Measurements from ENCODE around the gene PRRT3. TPM values are rescaled to one million over a fixed set of nuclear protein-coding genes. Genes with fewer than 3 reads are reported as not detected.
"Not testable (repeated sequence)": the region's sequence is repeated elsewhere in the genome, so short reads cannot be mapped to it uniquely, and the experiment has no call there.

PRRT3 gene
- total RNA-seq, 1 donor from 2014 or later: 13.5 TPM

DNA sequence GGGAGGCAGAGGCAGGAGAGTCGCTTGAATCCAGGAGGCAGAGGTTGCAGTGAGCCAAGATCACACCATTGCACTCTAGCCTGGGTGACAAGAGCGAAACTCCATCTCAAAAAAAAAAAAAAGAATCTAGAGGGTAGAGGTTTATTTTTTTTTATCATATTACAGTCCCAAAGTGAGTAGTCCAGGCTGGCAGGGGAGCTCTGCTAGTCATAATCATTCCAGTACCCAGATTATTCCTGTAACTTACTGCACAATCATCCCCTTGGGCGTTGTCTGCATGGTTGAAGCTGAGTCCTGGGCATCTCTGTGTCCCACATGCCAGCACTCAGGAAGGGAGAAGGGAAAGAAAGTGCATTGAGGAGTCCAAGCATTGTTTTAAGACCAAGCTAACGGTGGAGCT is 10.0 kb downstream of the PRRT3 start:
- Mint-ChIP-seq H3K27me3 (no peaks in the 10 kb centered on the region), H3K9me3 (no peaks in the 10 kb centered on the region), H3K27ac (no peak overlapping the region), H3K4me1 (peaks cover 6% of the 10 kb centered on the region), H3K36me3 (ENCODE audit: low read depth) (peaks cover 34% of the 10 kb centered on the region), H3K4me3 (no peak overlapping the region)
- DNase-seq: no peak
- intact Hi-C loops (cut with micrococcal nuclease): no loop called here

DNA sequence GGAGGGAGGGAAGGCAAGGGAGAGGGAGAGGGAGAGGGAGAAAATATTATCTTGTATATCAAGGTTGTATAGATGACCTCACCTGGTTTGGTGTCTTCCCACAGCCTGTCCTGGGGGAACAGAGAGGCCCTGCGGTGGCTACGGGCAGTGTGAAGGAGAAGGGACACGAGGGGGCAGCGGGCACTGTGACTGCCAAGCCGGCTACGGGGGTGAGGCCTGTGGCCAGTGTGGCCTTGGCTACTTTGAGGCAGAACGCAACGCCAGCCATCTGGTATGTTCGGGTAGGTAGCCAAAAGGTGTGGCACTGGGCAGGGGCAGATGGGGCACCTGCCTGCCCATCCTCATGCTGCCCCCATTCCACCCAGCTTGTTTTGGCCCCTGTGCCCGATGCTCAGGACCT is 11.5 kb downstream of the PRRT3 start:
- H3K4me1 Mint-ChIP-seq: peaks cover 7% of the 10 kb centered on the region
- intact Hi-C loops (cut with micrococcal nuclease): no loop called here
- H3K9me3 Mint-ChIP-seq: no peaks in the 10 kb centered on the region
- H3K4me3 Mint-ChIP-seq: no peak overlapping the region
- peaks cover 38% of the 10 kb centered on the region for H3K36me3 Mint-ChIP-seq (ENCODE audit: low read depth)
- no peak overlapping the region for H3K27ac Mint-ChIP-seq
- no peak for DNase-seq
- H3K27me3 Mint-ChIP-seq: no peaks in the 10 kb centered on the region

DNA sequence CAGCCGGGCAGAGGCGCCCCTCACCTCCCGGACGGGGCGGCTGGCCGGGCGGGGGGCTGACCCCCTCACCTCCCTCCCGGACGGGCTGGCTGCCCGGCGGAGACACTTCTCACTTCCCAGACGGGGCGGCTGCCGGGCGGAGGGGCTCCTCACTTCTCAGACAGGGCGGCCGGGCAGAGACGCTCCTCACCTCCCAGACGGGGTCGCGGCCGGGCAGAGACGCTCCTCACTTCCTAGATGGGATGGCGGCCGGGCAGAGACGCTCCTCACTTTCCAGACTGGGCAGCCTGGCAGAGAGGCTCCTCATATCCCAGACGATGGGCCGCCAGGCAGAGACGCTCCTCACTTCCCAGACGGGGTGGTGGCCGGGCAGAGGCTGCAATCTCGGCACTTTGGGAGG is 12.3 kb downstream of the PRRT3 start:
- peaks cover 44% of the 10 kb centered on the region for H3K36me3 Mint-ChIP-seq (ENCODE audit: low read depth)
- H3K27me3 Mint-ChIP-seq; H3K27ac Mint-ChIP-seq; H3K4me3 Mint-ChIP-seq; DNase-seq; H3K9me3 Mint-ChIP-seq; intact Hi-C loops (cut with micrococcal nuclease): not testable (repeated sequence)
- H3K4me1 Mint-ChIP-seq: peaks cover 14% of the 10 kb centered on the region

DNA sequence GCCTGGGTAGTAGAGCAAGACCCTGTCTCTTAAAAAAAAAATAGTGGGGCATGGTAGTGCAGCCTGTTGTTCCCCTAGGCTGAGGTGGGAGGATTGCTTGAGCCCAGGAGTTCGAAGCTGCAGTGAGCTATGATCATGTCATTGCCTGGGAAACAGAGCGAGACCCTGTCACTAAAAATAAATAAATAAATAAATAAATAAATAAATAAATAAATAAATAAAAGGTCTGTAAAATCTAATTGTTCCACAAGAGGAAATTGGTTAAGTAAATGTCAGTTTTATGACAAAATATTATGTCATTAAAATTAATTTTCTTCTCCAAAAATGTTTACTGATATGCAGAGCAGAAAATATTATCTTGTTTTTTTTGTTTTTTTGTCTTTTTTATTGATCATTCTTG is 13.2 kb downstream of the PRRT3 start:
- no peak overlapping the region for H3K4me3 Mint-ChIP-seq
- DNase-seq: no peak
- no peaks in the 10 kb centered on the region for H3K27me3 Mint-ChIP-seq
- H3K36me3 Mint-ChIP-seq (ENCODE audit: low read depth): peaks cover 39% of the 10 kb centered on the region
- H3K27ac Mint-ChIP-seq: no peak overlapping the region
- H3K9me3 Mint-ChIP-seq: no peaks in the 10 kb centered on the region
- intact Hi-C loops (cut with micrococcal nuclease): no loop called here
- H3K4me1 Mint-ChIP-seq: peaks cover 21% of the 10 kb centered on the region

DNA sequence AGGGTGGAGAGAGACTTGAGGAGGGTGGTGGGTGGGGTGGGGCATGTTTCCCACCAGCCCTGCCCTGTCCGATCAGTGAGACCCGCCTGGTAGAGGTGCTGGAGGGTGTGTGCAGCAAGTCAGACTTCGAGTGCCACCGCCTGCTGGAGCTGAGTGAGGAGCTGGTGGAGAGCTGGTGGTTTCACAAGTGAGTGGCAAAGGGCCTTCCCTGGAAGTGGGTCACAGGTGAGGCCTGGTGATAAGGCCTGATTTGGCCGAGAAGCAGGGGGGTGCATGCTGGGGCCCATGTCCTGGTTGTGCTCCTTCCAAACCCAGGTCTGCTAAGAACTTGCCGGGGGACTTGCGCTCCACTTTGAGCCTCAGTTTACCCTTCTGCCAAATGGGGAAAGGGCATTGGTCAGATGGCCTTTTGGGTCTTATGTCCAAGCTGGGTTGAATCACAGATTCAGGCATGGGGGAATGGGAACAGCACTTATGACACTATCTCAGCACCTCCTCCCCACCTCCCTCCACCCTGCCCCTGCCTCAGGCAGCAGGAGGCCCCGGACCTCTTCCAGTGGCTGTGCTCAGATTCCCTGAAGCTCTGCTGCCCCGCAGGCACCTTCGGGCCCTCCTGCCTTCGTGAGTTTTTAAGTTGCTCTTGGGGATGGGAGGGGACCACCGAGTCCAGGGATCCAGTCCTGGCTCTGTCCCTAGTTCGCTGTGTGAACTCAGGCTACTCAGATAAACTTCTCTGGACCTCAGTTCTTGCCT is 14.5 kb downstream of the PRRT3 start:
- peaks cover 24% of the 10 kb centered on the region for H3K4me1 Mint-ChIP-seq
- H3K27ac Mint-ChIP-seq: no peak overlapping the region
- H3K9me3 Mint-ChIP-seq: no peaks in the 10 kb centered on the region
- H3K27me3 Mint-ChIP-seq: no peaks in the 10 kb centered on the region
- H3K36me3 Mint-ChIP-seq (ENCODE audit: low read depth): peaks cover 34% of the 10 kb centered on the region
- H3K4me3 Mint-ChIP-seq: no peak overlapping the region
- intact Hi-C loops (cut with micrococcal nuclease): no loop called here
- DNase-seq: no peak

DNA sequence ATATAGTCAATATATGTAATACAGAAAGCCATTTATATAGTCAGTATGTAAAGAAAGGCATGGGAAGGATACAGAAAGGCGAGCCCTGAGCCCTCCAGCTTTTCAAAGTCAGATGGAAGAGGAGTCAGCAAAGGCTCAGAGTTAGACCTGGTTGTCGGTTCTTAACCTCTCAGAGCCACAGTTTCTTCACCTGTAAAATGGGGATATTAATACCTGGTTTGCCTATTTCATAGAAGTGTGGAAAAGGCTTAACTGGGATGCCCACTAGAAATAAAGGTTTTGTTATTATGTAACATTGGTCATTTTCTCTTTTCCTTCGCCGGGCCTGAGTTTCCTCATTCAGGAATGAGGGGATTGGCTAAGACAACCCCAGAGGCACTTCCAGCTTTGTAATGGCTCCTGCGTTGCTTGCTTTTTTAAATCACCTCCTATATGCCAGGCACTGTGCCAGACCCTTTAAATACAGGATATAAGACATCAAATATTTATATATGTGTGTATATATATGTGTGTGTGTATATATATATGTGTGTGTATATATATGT is 16.2 kb downstream of the PRRT3 start:
- peaks cover 33% of the 10 kb centered on the region for H3K4me1 Mint-ChIP-seq
- no peak for DNase-seq
- peaks cover 29% of the 10 kb centered on the region for H3K36me3 Mint-ChIP-seq (ENCODE audit: low read depth)
- H3K4me3 Mint-ChIP-seq: no peak overlapping the region
- no peak overlapping the region for H3K27ac Mint-ChIP-seq
- intact Hi-C loops (cut with micrococcal nuclease): no loop called here
- H3K27me3 Mint-ChIP-seq: no peaks in the 10 kb centered on the region
- no peaks in the 10 kb centered on the region for H3K9me3 Mint-ChIP-seq

DNA sequence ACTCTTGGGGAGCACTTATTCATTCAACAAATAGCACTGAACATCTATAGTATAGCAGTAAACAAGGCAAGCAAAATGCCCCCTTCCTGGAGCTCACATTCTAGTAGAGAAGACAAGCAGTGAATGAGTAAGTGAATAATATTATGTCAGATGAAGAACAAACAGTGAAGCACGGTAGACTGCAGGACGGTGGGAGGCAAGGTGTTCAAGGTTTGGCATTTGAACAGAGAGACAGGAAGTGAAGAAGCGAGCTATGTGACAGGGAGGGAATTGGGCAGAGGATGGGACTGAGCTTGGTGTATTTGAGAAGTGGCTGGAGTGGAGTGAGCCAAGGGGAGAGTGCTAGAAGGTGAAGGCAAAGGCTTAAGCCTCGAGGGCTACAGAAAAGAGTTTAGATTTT is 17.2 kb downstream of the PRRT3 start:
- DNase-seq: no peak
- Mint-ChIP-seq H3K27me3 (no peaks in the 10 kb centered on the region), H3K27ac (peak overlapping the region; percentile 96), H3K36me3 (ENCODE audit: low read depth) (peaks cover 22% of the 10 kb centered on the region), H3K4me1 (peaks cover 36% of the 10 kb centered on the region), H3K4me3 (peak overlapping the region; percentile 96), H3K9me3 (no peaks in the 10 kb centered on the region)
- intact Hi-C loops (cut with micrococcal nuclease): loop anchor here (5.0 kb wide), 2 partner anchors 182 to 312 kb away; partner anchors contain the start of genes BRK1 and TATDN2

DNA sequence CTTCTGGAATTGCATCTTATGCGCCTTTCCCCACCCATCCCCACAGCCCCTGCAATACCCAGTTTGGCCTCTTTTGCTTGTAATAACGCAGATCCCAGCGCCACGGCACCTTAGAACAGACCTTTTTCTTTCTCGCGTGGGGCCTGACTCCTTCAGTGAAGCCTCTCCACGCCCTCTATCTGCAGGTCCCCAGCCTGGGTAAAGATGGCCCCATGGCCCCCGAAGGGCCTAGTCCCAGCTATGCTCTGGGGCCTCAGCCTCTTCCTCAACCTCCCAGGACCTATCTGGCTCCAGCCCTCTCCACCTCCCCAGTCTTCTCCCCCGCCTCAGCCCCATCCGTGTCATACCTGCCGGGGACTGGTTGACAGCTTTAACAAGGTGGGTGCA is 18.0 kb downstream of the PRRT3 start:
- H3K36me3 Mint-ChIP-seq (ENCODE audit: low read depth): peaks cover 22% of the 10 kb centered on the region
- peaks cover 36% of the 10 kb centered on the region for H3K4me1 Mint-ChIP-seq
- H3K9me3 Mint-ChIP-seq: no peaks in the 10 kb centered on the region
- intact Hi-C loops (cut with micrococcal nuclease): loop anchor here (5.0 kb wide), 2 partner anchors 183 to 313 kb away; partner anchors contain the start of genes BRK1 and TATDN2
- peak; percentile 75 for DNase-seq
- peak overlapping the region; percentile 96 for H3K27ac Mint-ChIP-seq
- H3K4me3 Mint-ChIP-seq: peak overlapping the region; percentile 96
- no peaks in the 10 kb centered on the region for H3K27me3 Mint-ChIP-seq

DNA sequence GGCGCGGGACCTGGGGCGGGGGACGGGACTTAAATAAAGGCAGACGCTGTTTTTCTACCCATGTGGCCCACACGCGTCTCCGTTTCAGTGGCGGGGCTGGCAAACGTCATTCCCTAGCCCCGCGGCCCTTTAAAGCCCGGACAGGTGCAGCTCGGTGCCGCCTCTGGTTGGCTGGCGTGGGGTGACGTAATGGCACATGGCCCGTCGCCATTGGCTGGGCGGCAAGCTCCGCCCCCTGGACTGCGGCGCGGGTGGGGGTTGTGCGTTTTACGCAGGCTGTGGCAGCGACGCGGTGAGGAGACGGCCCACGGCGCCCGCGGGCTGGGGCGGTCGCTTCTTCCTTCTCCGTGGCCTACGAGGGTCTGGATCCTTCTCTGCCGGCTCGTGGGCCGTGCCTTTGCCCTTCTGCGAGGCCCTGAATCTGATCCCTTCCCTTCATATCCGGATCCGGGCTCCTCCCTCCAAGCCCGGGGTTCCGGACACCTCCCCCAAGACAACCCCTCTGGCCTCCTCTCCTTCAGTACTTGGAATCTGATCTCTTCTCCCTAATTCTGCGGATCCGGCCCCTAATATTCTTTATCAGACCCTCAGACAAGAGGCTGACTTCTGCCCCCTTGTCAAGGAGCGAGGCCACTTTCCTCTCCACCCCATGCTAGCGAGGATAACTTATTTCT is 18.5 kb downstream of the PRRT3 start, which contains the start of gene CRELD1:
Gene CRELD1, plus strand, starts transcription at position 274 of the 674 bp plus-strand sequence. CDS start 605 bp downstream, outside the sequence.
- peak within 1 kb of the TSS; percentile 96 for H3K4me3 Mint-ChIP-seq
- intact Hi-C loops (cut with micrococcal nuclease): loop anchor here (1.0 to 5.0 kb wide), 12 partner anchors 13 to 537 kb away; partner anchors contain the start of genes ARPC4, BRK1, BRPF1 and FANCD2
- no peaks in the 10 kb centered on the region for H3K27me3 Mint-ChIP-seq

DNA sequence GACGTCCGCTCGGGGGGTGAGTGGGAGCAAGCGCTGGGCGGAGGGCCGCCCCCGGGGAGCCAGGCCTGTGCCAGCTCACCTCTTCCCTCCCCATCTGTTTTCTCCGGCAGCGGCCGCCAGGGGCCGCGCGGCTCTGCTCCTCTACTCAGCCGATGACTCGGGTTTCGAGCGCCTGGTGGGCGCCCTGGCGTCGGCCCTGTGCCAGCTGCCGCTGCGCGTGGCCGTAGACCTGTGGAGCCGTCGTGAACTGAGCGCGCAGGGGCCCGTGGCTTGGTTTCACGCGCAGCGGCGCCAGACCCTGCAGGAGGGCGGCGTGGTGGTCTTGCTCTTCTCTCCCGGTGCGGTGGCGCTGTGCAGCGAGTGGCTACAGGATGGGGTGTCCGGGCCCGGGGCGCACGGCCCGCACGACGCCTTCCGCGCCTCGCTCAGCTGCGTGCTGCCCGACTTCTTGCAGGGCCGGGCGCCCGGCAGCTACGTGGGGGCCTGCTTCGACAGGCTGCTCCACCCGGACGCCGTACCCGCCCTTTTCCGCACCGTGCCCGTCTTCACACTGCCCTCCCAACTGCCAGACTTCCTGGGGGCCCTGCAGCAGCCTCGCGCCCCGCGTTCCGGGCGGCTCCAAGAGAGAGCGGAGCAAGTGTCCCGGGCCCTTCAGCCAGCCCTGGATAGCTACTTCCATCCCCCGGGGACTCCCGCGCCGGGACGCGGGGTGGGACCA is 19.2 kb downstream of the PRRT3 start:
- Mint-ChIP-seq H3K27ac (peak overlapping the region; percentile 96), H3K27me3 (no peaks in the 10 kb centered on the region), H3K9me3 (no peaks in the 10 kb centered on the region), H3K4me1 (peaks cover 36% of the 10 kb centered on the region), H3K4me3 (peak overlapping the region; percentile 96), H3K36me3 (ENCODE audit: low read depth) (peaks cover 19% of the 10 kb centered on the region)
- peak; percentile 94 for DNase-seq
- intact Hi-C loops (cut with micrococcal nuclease): loop anchor here (1.0 to 5.0 kb wide), 13 partner anchors 13 to 536 kb away; partner anchors contain the start of genes ARPC4, BRK1, BRPF1 and FANCD2

More for the DNA sequence above, 18.5 kb downstream of the PRRT3 start, which contains the start of gene CRELD1:
- Mint-ChIP-seq H3K9me3 (no peaks in the 10 kb centered on the region), H3K27ac (peak within 1 kb of the TSS; percentile 96), H3K4me1 (peaks cover 36% of the 10 kb centered on the region), H3K36me3 (ENCODE audit: low read depth) (peaks cover 22% of the 10 kb centered on the region)
- DNase-seq: peak; percentile 99

DNA sequence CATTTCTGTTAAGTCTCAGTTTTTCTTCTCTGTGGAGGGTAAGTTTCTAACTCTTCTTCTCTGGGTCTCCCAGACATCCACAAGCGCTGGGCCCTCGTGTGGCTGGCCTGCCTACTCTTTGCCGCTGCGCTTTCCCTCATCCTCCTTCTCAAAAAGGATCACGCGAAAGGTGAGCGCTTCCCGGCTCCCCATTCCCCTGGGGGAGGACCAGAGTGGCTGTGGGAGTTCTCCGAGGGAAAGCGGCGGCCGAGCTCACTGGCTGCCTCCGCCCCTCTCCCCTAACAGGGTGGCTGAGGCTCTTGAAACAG is 19.7 kb downstream of the PRRT3 start:
- no peak for DNase-seq
- no peaks in the 10 kb centered on the region for H3K9me3 Mint-ChIP-seq
- H3K4me3 Mint-ChIP-seq: peak overlapping the region; percentile 96
- H3K36me3 Mint-ChIP-seq (ENCODE audit: low read depth): peaks cover 18% of the 10 kb centered on the region
- H3K27me3 Mint-ChIP-seq: no peaks in the 10 kb centered on the region
- peak overlapping the region; percentile 96 for H3K27ac Mint-ChIP-seq
- intact Hi-C loops (cut with micrococcal nuclease): loop anchor here (1.0 to 5.0 kb wide), 7 partner anchors 88 to 536 kb away; partner anchors contain the start of genes ARPC4, BRK1, RPUSD3 and SEC13
- peaks cover 36% of the 10 kb centered on the region for H3K4me1 Mint-ChIP-seq

DNA sequence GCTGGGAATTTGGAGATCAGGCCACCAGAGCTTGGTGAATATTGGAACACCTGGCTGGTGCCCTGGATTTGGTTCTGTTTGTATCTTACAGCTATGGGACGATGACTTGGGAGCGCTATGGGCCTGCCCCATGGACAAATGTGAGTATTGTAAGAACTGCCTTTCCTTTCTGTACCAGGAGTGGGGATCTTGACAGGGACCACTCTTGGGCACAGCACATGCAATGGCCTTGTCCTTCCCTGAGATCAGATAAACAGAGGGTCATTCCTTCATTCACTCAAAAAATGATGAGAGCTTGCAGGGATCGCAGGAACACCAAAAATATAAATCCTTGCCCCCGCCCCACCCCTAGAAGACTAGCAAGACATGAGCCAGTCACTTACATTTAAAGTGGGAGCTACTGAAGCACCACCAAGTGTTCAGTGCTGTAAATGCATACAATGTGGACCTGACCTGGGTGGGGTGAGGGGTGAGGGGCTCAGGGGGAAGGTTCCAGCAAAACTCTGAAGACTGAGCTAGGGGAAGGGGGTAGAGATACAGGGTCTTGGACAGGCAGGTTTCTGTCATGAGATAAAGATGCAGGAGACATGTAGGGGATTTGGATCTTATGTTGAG is 21.3 kb downstream of the PRRT3 start:
- peaks cover 9% of the 10 kb centered on the region for H3K36me3 Mint-ChIP-seq (ENCODE audit: low read depth)
- H3K4me3 Mint-ChIP-seq: peak overlapping the region; percentile 25
- H3K27ac Mint-ChIP-seq: no peak overlapping the region
- no peak for DNase-seq
- no peaks in the 10 kb centered on the region for H3K9me3 Mint-ChIP-seq
- intact Hi-C loops (cut with micrococcal nuclease): loop anchor here (5.0 kb wide), 2 partner anchors 186 to 316 kb away; partner anchors contain the start of genes BRK1 and TATDN2
- H3K4me1 Mint-ChIP-seq: peaks cover 34% of the 10 kb centered on the region
- no peaks in the 10 kb centered on the region for H3K27me3 Mint-ChIP-seq

DNA sequence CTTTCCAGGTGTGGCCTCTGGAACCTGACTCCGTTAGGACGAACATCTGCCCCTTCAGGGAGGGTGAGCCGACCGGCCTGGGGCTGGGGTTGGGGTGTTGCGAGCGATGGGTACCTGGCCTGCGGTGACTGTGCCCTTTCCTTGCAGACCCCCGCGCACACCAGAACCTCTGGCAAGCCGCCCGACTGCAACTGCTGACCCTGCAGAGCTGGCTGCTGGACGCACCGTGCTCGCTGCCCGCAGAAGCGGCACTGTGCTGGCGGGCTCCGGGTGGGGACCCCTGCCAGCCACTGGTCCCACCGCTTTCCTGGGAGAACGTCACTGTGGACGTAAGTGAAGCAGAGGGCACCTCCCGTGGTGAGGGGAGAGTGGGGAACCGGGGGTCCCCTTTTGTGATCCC is 24.1 kb downstream of the PRRT3 start:
- Mint-ChIP-seq H3K36me3 (ENCODE audit: low read depth) (no peaks in the 10 kb centered on the region), H3K4me3 (no peak overlapping the region), H3K27ac (no peak overlapping the region), H3K4me1 (peaks cover 13% of the 10 kb centered on the region), H3K9me3 (no peaks in the 10 kb centered on the region), H3K27me3 (peaks cover 7% of the 10 kb centered on the region)
- no peak for DNase-seq
- intact Hi-C loops (cut with micrococcal nuclease): no loop called here

All from activated CD4-positive, alpha-beta T cell treated with anti-CD3 and anti-CD28 coated beads, Interleukin-2, amount 10 ng/mL, durations not matched to agents 24 days and 14 days (primary cell).